ENCODE measurements around the gene DRAXIN. TPM values are rescaled to one million over a fixed set of nuclear protein-coding genes. Genes with fewer than 3 reads are reported as not detected.

Gene DRAXIN
- total RNA-seq, 1 experiment from 2014 or later, result 5.5 TPM

GRCh38 chr1:11701551-11701961, 10.0 kb downstream of the DRAXIN start:
- no peaks in the 10 kb centered on the region for H3K36me3 ChIP-seq (ENCODE audit: insufficient read depth, low read length, poor library complexity, severe bottlenecking)
- no peaks in the 10 kb centered on the region for H3K9me3 ChIP-seq (ENCODE audit: low read depth, low read length, poor library complexity, severe bottlenecking)
- H3K4me3 ChIP-seq (ENCODE audit: low read depth, low read length, poor library complexity, severe bottlenecking), result peak overlapping the region; percentile 37
- ChIA-PET CTCF (no interaction called here), POLR2A (ENCODE audit: low non-redundant PET) (no interaction called here)
- H3K27ac ChIP-seq (ENCODE audit: low read depth, low read length, poor library complexity, severe bottlenecking), result peak overlapping the region; percentile 6
- H3K27me3 ChIP-seq (replicated peaks; ENCODE audit: insufficient read depth, low read depth, low read length, poor library complexity), result no peaks in the 10 kb centered on the region
- BruUV-seq (replicated peaks), result no TSS peak
- intact Hi-C loops (cut with micrococcal nuclease; ENCODE audit: unreplicated experiment), result no loop called here
- TF ChIP-seq EZH2 (IDR thresholded peaks at IDR 0.05; ENCODE audit: borderline replicate concordance, low read depth, low read length, poor library complexity, severe bottlenecking) (no peak), CTCF (conservative IDR thresholded peaks at IDR 0.05; ENCODE audit: low read depth, low read length) (no peak)
- DNase-seq (ENCODE audit: low spot score), result peak; percentile 65
- H3K4me1 ChIP-seq (ENCODE audit: insufficient read depth, low read length, poor library complexity, severe bottlenecking), result peaks cover 53% of the 10 kb centered on the region

GRCh38 chr1:11701981-11702803, 10.7 kb downstream of the DRAXIN start:
- no peaks in the 10 kb centered on the region for H3K36me3 ChIP-seq (ENCODE audit: insufficient read depth, low read length, poor library complexity, severe bottlenecking)
- no TSS peak for BruUV-seq (replicated peaks)
- CTCF ChIA-PET, result no interaction called here
- POLR2A ChIA-PET (ENCODE audit: low non-redundant PET), result no interaction called here
- TF ChIP-seq EZH2 (IDR thresholded peaks at IDR 0.05; ENCODE audit: borderline replicate concordance, low read depth, low read length, poor library complexity, severe bottlenecking) (no peak), CTCF (conservative IDR thresholded peaks at IDR 0.05; ENCODE audit: low read depth, low read length) (no peak)
- no peak overlapping the region for H3K4me3 ChIP-seq (ENCODE audit: low read depth, low read length, poor library complexity, severe bottlenecking)
- peaks cover 55% of the 10 kb centered on the region for H3K4me1 ChIP-seq (ENCODE audit: insufficient read depth, low read length, poor library complexity, severe bottlenecking)
- H3K9me3 ChIP-seq (ENCODE audit: low read depth, low read length, poor library complexity, severe bottlenecking), result no peaks in the 10 kb centered on the region
- intact Hi-C loops (cut with micrococcal nuclease; ENCODE audit: unreplicated experiment), result no loop called here
- no peak overlapping the region for H3K27ac ChIP-seq (ENCODE audit: low read depth, low read length, poor library complexity, severe bottlenecking)
- no peak for DNase-seq (ENCODE audit: low spot score)
- H3K27me3 ChIP-seq (replicated peaks; ENCODE audit: insufficient read depth, low read depth, low read length, poor library complexity), result no peaks in the 10 kb centered on the region

- DNase-seq (ENCODE audit: low spot score), result no peak
- TF ChIP-seq CTCF (conservative IDR thresholded peaks at IDR 0.05; ENCODE audit: low read depth, low read length) (no peak), EZH2 (IDR thresholded peaks at IDR 0.05; ENCODE audit: borderline replicate concordance, low read depth, low read length, poor library complexity, severe bottlenecking) (no peak)
- Histone ChIP-seq H3K27me3 (replicated peaks; ENCODE audit: insufficient read depth, low read depth, low read length, poor library complexity) (no peaks in the 10 kb centered on the region), H3K9me3 (ENCODE audit: low read depth, low read length, poor library complexity, severe bottlenecking) (no peaks in the 10 kb centered on the region), H3K4me1 (ENCODE audit: insufficient read depth, low read length, poor library complexity, severe bottlenecking) (peaks cover 60% of the 10 kb centered on the region), H3K27ac (ENCODE audit: low read depth, low read length, poor library complexity, severe bottlenecking) (no peak overlapping the region), H3K36me3 (ENCODE audit: insufficient read depth, low read length, poor library complexity, severe bottlenecking) (no peaks in the 10 kb centered on the region), H3K4me3 (ENCODE audit: low read depth, low read length, poor library complexity, severe bottlenecking) (no peak overlapping the region)
- ChIA-PET POLR2A (ENCODE audit: low non-redundant PET) (no interaction called here), CTCF (no interaction called here)
- no TSS peak for BruUV-seq (replicated peaks)
- intact Hi-C loops (cut with micrococcal nuclease; ENCODE audit: unreplicated experiment), result no loop called here
Observed at GRCh38 chr1:11703357-11704193, 12.1 kb downstream of the DRAXIN start.
